ENCODE data around the gene GSDMA.
A peak's percentile ranks its signal among the peaks of the same experiment; 100 is the strongest.

The GSDMA gene

DNA sequence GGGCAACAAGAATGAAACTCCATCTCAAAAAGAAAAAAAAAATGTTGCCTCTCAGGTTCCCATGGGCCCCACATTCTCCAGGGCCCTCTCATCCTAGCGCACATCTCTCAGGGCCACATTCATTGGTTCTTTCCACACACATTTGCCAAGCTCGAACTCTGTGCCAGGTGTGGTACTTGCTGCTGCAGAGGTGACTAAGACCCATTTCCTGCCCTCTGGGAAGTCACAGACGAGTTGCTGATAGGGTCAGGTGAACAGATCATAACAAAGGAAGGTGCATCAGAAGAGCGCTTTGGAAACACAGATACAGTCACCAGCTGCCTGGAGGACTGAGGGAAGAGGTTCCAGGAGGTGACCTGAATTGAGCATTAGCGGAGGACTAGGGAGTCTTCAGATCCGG is 1.0 kb downstream of the GSDMA start:
- no peak for DNase-seq (ENCODE audit: low spot score)

GRCh38 chr17:39965017-39965699 is 2.4 kb downstream of the GSDMA start:
- DNase-seq (ENCODE audit: low spot score), result no peak

DNA sequence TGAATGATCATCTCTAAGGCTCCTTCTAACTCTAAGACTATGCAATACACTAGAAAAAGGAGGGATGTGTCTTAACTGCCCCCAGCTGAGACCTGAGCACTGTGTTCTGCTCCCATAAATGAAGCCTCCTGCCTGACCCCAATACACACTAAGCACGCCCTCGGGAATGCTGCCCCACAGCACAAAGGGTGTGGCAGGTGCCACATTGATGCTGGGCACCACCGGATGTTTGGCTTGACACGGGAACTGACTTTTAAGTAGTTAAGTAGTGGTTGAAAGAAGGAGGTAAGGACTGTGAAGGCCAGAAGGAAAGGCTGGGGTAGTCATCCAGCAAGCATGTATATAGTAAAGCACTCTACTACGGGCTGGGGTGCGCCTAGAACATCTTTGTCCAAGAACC is 4.0 kb downstream of the GSDMA start:
- no peak for DNase-seq (ENCODE audit: low spot score)

GRCh38 chr17:39968761-39969160 is 6.0 kb downstream of the GSDMA start:
- DNase-seq (ENCODE audit: low spot score), result no peak

GRCh38 chr17:39969375-39969774 is 6.6 kb downstream of the GSDMA start:
- DNase-seq (ENCODE audit: low spot score), result no peak

- no peak for DNase-seq (ENCODE audit: low spot score)
These were observed 7.4 kb downstream of the GSDMA start for GRCh38 chr17:39970157-39970692.

- DNase-seq (ENCODE audit: low spot score), result no peak
These were observed 8.3 kb downstream of the GSDMA start for GRCh38 chr17:39971076-39971603.

GRCh38 chr17:39972271-39972670 is 9.5 kb downstream of the GSDMA start:
- DNase-seq (ENCODE audit: low spot score), result no peak

- DNase-seq (ENCODE audit: low spot score), result no peak
These were observed 10.7 kb downstream of the GSDMA start for GRCh38 chr17:39973496-39973895.

DNA sequence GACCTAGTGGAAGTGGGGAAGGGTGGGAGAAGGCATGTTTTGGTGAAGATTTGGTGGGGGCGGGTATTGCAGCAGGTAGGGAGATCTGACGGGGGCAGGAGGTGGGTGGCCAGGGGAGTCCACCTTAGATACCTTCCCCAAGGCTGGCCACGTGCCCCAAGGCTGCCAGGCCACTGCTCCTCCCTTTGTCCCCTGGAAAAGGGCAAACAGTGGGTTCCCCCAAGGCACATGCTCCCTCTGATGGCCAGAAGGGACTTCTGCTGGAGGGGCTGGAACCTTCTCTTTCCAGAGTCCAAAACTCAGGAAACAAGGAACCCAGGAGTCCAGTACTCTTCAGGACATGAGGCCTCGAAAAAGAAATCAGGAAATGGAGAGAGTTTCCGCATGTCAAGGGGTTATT is 11.6 kb downstream of the GSDMA start:
- no peak for DNase-seq (ENCODE audit: low spot score)

DNA sequence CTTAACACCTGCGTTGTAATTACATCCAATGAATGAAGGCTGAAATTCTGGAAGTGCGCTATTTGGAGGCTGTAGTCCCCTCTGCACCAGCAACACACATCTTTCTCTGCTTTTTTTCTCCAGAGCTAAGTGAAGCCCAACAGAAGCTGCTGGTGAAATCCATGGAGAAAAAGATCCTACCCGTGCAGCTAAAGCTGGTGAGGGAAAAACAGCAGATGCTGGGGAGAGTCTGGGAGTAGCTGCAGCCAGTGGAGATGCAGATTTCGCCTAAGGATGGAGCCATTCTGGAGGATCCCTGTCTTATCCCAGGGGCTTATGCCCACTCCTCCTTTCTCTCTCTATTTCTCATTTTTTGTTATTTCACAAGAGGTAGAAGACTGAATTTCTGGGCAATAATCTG is 13.0 kb downstream of the GSDMA start:
- DNase-seq (ENCODE audit: low spot score), result no peak

GRCh38 chr17:39979016-39979670 is 16.3 kb downstream of the GSDMA start:
- DNase-seq (ENCODE audit: low spot score), result no peak

DNA sequence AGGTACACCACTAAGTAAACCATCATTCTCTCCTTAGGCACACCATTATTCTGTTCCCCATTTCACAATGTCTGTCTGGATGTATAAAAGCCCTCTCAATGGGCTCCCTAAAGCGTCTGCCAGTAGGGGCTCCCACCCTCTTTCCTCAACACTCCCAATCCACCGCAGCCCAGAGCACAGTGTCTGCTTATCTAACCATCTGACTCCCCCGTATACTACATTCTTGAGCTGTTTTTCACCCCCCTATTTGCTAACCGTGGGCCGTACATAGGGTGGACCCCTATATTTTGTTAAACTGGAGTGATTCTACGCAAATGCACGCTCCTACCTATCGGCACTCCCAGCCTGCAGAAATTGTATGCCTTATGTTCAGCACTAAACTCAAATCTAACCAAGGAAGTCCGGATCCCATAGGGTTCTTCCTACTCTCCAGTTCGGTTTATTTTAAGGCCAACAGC is 17.1 kb downstream of the GSDMA start:
- DNase-seq (ENCODE audit: low spot score), result peak; percentile 35

GRCh38 chr17:39980351-39981206 is 17.8 kb downstream of the GSDMA start, which contains the start of gene PSMD3:
Gene PSMD3 (plus strand): TSS chr17:39980807. CDS start chr17:39980971, 164 bp downstream.
- peak; percentile 95 for DNase-seq (ENCODE audit: low spot score)

- DNase-seq (ENCODE audit: low spot score), result peak; percentile 24
These were observed 18.5 kb downstream of the GSDMA start for GRCh38 chr17:39981207-39981741.

DNA sequence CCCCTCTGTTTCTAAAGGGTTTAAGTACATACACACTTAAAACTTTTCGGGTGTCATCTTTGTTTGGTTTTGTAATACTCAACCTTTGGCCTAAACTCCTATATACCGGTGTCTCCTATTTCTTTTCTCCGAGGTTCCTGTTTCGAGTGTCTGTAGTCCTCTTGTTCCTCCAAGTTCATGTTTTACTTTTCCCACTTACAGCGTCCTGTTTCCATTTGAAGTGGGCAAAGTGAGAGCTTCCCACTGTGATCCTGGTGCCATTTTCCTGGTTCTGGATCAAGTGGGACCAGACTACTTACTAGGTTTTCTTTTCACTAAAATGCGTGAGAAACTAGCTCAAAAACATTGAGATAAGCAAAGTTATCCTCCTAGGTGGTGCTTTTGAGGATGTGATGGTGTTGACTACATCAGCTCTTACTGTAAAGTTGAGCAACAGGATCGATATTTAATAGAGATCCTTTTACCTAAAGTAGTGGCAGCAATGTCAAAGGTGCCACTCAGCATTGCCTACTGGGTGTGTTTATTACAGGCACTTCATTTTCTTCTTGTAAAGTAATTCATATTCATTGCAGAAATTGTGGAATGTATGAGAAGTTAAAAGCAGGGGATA is 19.1 kb downstream of the GSDMA start:
- no peak for DNase-seq (ENCODE audit: low spot score)

- DNase-seq (ENCODE audit: low spot score), result no peak
These were observed 25.5 kb downstream of the GSDMA start for GRCh38 chr17:39988206-39988810.

GRCh38 chr17:39994448-39994847 is 31.6 kb downstream of the GSDMA start:
- DNase-seq (ENCODE audit: low spot score), result no peak

GRCh38 chr17:39995438-39995837 is 32.6 kb downstream of the GSDMA start:
- no peak for DNase-seq (ENCODE audit: low spot score)

- DNase-seq (ENCODE audit: low spot score), result no peak
These were observed 33.4 kb downstream of the GSDMA start for GRCh38 chr17:39996162-39996561.

- DNase-seq (ENCODE audit: low spot score), result no peak
These were observed 34.0 kb downstream of the GSDMA start for GRCh38 chr17:39996800-39997199.
